ENCODE results near the gene CEP164. TPM values are rescaled to one million over a fixed set of nuclear protein-coding genes. Genes with fewer than 3 reads are reported as not detected.

CEP164 gene
- total RNA-seq, 1 donor from 2014 or later = 11.7 TPM

DNA sequence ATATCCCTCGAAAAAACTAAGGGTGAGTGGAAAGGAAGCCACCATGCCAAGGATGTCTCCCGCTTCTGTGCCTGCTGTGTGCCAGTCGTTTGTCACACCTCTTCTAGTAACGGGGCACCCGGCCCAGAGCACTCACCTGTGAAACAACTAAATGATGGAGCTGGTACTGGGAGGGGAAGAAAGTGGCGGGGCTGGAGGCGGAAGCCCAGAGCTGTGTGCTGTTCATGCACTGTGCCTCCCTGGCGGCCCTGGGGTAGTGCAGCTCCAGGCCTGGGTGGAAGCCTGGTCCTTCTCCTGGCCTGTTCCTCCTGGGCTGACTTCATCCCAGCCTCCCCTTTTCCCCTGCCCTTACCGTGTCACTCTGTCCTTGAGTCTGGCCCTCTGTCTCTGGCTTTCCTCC lies 130.2 kb downstream of the CEP164 start:
- no peak for DNase-seq (ENCODE audit: low spot score)
- ATAC-seq = no peak

DNA sequence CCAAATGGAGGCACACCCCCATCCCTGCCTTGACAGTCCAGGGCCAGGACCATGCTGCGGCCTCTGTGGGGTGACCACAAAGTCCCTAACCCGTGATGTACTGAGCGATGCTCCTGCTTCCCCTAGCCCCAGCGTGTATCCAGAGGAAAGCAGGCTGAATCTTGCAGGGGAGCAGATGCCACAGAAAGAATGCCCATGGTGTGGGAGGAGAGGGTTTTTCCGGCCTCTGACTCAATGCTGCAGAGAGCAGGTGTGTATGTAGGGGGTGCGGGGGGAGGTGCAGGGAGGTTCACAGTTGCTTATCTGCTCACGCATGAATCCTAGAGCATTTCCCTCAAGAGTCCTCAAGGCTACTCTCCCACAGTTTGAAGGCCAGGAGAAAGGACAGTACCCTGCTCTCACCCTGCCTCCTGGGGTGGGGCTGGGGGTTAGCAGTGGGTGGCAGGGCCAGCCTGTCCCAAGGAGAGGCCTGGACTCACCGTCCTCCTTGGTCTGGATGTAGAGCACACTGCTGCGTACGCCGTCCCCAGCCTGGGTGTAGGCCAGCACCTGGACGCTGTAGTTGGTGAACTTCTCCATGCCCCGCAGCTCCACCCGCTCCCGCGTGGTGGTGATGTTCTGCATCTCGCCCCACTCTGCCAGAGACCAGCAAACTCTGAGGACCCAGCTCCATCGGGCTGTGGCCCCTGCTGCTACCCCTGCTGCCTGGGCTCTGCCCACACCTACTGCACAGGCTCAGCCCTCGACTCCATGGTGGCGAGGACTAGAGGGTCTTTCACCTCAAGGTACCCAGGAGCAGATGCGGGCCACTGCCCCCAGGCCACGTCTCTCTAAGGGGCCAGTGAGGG lies 130.8 kb downstream of the CEP164 start:
- ATAC-seq (no peak), DNase-seq (ENCODE audit: low spot score) (no peak)

DNA sequence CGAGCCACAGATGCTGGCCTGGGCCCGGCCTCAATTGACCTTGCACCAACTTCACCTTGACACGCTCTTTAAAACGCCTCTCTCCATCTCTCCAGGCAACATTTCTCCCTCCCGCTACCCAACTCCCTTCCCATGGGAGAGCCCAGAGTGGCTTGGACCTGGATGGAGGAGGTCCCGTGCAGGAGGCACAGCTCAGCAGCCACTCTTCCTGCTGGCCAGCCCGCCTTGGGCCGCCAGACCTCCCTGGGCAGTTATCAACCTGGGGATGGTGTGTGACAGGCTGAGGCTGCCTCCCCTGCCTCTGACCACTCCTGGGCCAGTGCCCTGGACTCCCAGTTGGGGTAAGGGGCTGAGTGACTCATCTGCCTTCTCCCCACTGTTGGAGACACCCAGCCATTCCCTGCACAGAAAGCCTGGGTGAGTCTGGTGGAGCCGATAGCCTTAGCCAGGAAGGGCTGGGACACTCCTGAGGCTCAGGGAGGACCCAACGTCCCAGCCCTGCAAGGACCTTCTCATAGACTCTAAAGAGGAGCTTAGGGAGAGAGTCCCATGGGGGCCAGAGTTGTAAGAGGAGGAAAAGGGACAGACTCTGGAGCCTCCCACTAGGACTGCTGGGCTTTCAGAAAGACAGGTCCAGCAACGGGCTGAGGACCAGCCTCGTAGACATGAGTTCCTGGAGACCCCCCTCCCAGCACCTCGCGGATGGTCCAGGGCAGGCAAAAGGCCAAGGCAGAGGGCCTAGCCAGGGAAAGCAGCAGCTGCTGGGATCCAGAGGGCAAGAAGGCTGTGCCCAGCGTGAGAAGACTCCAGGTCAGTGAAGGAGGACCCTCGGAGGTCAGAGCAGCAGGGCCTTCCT lies 131.7 kb downstream of the CEP164 start:
- ATAC-seq = no peak
- DNase-seq (ENCODE audit: low spot score) = no peak

DNA sequence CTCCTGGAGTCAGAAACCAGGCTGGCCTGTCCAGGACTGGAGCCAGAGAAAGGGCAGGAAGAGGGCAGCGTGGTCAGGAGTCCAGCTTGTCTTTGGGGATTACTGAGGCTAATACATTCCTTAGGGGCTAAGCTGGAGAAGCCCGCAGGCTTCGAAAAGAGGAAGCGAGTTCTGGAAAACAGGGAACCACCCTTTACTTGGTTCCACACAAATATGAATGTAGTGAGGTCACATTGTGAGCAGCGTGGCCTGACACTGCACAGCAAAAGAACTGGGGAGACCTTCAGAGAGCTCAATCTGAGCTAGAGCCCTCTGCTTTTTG lies 132.3 kb downstream of the CEP164 start:
- DNase-seq (ENCODE audit: low spot score) = no peak
- peak; percentile 29 for ATAC-seq

DNA sequence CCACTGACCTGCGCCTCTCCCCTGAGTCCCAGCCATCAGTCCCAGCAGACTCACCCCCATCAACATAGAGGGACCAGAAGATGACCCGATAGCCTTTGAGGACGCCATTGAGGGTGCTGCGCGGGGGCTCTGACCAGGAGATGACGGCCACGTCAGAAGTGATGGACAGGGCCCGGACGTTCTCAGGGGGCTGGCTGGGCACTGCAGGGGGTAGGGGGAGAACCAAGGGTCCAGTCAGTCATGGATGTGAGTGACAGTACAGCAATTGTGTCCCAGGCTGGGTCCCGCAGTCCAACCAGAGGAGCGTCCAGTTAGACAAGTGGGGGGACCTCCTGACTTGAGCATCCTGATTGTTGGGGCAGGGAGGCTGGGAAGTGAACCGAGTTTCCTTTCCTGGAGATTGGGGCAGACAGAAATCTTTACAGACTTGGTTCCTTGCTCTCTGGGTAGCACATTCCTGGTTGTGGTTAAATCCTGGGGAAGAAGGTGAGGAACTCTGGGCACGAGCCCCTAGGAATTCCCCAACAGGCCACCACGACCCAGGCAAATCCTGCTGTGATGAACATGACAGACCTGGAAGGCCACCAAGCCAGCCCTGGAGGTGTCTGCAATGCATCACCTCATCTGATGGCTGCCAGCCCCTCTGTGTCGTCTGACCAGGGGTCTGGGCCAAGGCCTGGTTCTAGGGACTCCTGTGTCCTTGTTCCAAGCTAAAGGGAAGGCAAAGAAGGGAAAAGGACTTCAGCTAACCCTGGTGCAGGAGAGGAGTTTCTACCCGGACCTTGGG lies 133.9 kb downstream of the CEP164 start:
- ATAC-seq (no peak), DNase-seq (ENCODE audit: low spot score) (no peak)

DNA sequence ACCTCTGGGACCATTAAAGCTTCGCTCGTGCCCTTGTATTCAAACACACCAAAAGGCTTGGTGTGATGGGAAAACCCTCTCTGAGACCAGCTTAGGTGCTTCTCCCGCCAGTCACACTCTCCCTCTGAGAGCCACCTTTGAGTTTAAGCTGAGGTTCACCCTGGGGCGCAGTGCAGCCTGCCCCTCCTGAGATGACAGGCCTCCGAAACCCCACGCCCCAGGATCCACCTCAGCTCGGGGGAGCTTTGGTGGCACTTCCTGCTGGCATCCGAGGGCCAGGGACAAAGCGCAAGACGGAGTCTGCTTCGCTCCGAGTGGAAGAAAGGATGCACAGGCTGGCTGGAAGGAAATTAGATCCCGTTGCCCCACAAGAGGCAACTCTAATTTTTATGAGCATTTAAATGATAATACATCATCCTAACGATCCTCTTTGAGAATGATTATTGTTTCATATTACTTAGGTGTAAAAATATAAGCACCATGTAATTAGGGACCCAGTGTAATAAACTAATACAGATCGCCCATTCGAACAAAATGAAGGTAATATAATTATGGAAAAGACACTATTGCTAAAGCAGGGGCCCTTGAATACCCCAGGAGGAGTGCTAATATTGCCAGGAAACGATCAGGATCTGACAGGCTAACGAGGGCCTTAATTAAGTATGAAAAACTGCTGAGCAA lies 134.7 kb downstream of the CEP164 start:
- DNase-seq (ENCODE audit: low spot score) = no peak
- ATAC-seq = no peak

DNA sequence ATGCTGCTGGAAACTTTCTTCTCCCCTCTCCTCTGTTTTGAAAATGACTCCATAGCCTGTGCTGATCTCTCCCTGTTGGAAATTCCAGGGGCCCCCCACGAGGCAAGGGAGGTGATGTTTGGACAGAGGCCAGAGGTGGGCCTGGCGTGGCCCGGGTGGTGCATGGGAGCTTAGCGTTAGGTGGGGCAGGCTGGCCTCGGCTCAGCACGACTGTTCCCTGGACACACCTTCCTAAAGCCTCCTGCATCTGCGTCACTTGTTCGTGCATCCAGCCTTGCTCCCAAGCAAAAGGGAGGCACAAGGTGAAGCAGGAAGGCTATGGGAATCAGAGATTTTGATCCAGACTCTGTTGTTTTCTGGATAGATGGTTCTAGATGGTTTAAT lies 135.2 kb downstream of the CEP164 start:
- DNase-seq (ENCODE audit: low spot score) (no peak), ATAC-seq (no peak)

Other genes with a start within 250 kb of the CEP164 start
- 27.1 TPM for gene SIK3, start 229.4 kb upstream of the CEP164 start, total RNA-seq
- gene PAFAH1B2, start 183.6 kb upstream of the CEP164 start, total RNA-seq = 23.5 TPM
- 56.6 TPM for gene SIDT2, start 149.1 kb upstream of the CEP164 start, total RNA-seq
- gene TAGLN, start 128.5 kb upstream of the CEP164 start, total RNA-seq = 67.3 TPM
- gene PCSK7, start 95.8 kb upstream of the CEP164 start, total RNA-seq = 26.5 TPM
- gene RNF214, start 95.2 kb upstream of the CEP164 start, total RNA-seq = 10.7 TPM
- gene BACE1-AS, start 36.5 kb upstream of the CEP164 start, total RNA-seq = 1.5 TPM
- 38.7 TPM for gene BACE1, start 11.6 kb upstream of the CEP164 start, total RNA-seq

All from left lobe of liver (tissue), 2 donors.